K562 (cell line): ENCODE measurements around the gene CFAP97D2. TPM values are rescaled to one million over a fixed set of nuclear protein-coding genes. Genes with fewer than 3 reads are reported as not detected.
A peak's percentile ranks its signal among the peaks of the same experiment; 100 is the strongest.

Source experiments
- ATAC-seq: fragments of 200-7000 bp; cut with Tn5 transposase; 3 replicates; pipeline ENCODE4 v1.9.1; 2020; ENCODE audit warnings: moderate library complexity
- BruUV-seq: library from RNA; stranded (reverse); fragments of 400-500 nt; replicated peaks from 2 replicates; lab custom pipeline; 2021; lab: Mats Ljungman, UMichigan
- CTCF ChIA-PET: fragments of 300-600 bp; formaldehyde crosslinking; extraction: SDS; loops from one replicate; lab custom pipeline; 2021; ENCODE audit warnings: low intra/inter-chr PET ratio; lab: Yijun Ruan, JAX
- POLR2A ChIA-PET: fragments of 300-600, 350-650 bp; sonication (Branson Sonifier 250); formaldehyde crosslinking; extraction: SDS; loops from one replicate; lab custom pipeline; 2021; ENCODE audit warnings: antibody characterized with exemption, inconsistent platforms; lab: Yijun Ruan, JAX
- DNase-seq, 4 experiments: peaks; one replicate each; pipeline versions ENCODE4 v3.0.0 to v3.0.0-alpha.2; 2011 to 2018; ENCODE audit warnings: low spot score in 3 of 4, mixed read lengths in 3 of 4; ENCODE audit errors: extremely low read depth in 1 of 4
- FAIRE-seq: peaks from 2 replicates; lab custom pipeline; 2011; peaks lifted over from hg19 to GRCh38; lab: Jason Lieb, UNC
- H2AFZ ChIP-seq: 2 replicates; pipeline ENCODE4 v1.6.0; 2011; ENCODE audit warnings: low read depth, low read length, control low read depth, inconsistent platforms
- H3K27ac ChIP-seq: fragments of 200-600 bp; 3 replicates; pipeline ENCODE4 v1.8.0; 2011; ENCODE audit warnings: low read depth, mild to moderate bottlenecking, control low read depth, inconsistent platforms, low read length, moderate library complexity, mixed read lengths; ENCODE audit errors: extremely low read depth
- H3K27me3 ChIP-seq, 2 experiments: fragments of 300-600 bp in 1 of 2; 2 replicates in 1 of 2; 3 replicates in 1 of 2; pipeline versions ENCODE4 v1.6.0 to v1.8.0; 2011; ENCODE audit warnings: inconsistent platforms in 2 of 2, low read length in 2 of 2, mild to moderate bottlenecking in 1 of 2, mixed read lengths in 1 of 2, moderate library complexity in 1 of 2; ENCODE audit not compliant: control insufficient read depth in 2 of 2, insufficient read depth in 2 of 2
- H3K36me3 ChIP-seq: fragments of 300-600 bp; 3 replicates; pipeline ENCODE4 v1.8.0; 2011; ENCODE audit warnings: mild to moderate bottlenecking, low read length, inconsistent platforms; ENCODE audit not compliant: control insufficient read depth, insufficient read depth
- H3K4me1 ChIP-seq, 2 experiments: fragments of 200-600 bp in 1 of 2; replicated peaks in 1 of 2; 2 replicates in 1 of 2; 3 replicates in 1 of 2; pipeline versions ENCODE4 v1.5.1 to v1.8.0; 2011; ENCODE audit warnings: inconsistent platforms in 2 of 2, low read length in 2 of 2, mild to moderate bottlenecking in 1 of 2, mixed read lengths in 1 of 2, moderate library complexity in 1 of 2; ENCODE audit not compliant: control insufficient read depth in 2 of 2, insufficient read depth in 2 of 2
- H3K4me2 ChIP-seq: 2 replicates; pipeline ENCODE4 v1.6.1; 2011; ENCODE audit warnings: low read length, control low read depth, inconsistent platforms, mixed read lengths; ENCODE audit not compliant: insufficient read depth
- H3K4me3 ChIP-seq: fragments of 200-600 bp; sonication (generic), shearing (Covaris generic); 2 replicates; pipeline ENCODE4 v1.5.1; 2016; ENCODE audit warnings: control low read depth, inconsistent platforms
- H3K79me2 ChIP-seq: fragments of 200-600 bp; 3 replicates; pipeline ENCODE4 v1.8.0; 2011; ENCODE audit warnings: low read length, inconsistent platforms; ENCODE audit not compliant: control insufficient read depth, insufficient read depth
- H3K9ac ChIP-seq, 2 experiments: 2 replicates each; pipeline versions ENCODE4 v1.6.0 to v1.6.1; 2011; ENCODE audit warnings: low read depth in 2 of 2, low read length in 2 of 2, control low read depth in 1 of 2, inconsistent platforms in 1 of 2, mild to moderate bottlenecking in 1 of 2, mixed read lengths in 1 of 2; ENCODE audit not compliant: insufficient read depth in 1 of 2
- H3K9me1 ChIP-seq: one replicate; pipeline ENCODE4 v1.6.0; 2011; ENCODE audit warnings: inconsistent platforms, mild to moderate bottlenecking, low read length, moderate library complexity; ENCODE audit not compliant: control insufficient read depth, insufficient read depth
- H3K9me3 ChIP-seq: replicated peaks from 2 replicates; pipeline ENCODE4 v1.5.1; 2011; ENCODE audit warnings: low read depth, low read length, inconsistent platforms; ENCODE audit not compliant: control insufficient read depth, insufficient read depth
- H4K20me1 ChIP-seq: replicated peaks from 2 replicates; pipeline ENCODE4 v1.6.1; 2011; ENCODE audit warnings: low read length, inconsistent platforms, mixed read lengths; ENCODE audit not compliant: control insufficient read depth, insufficient read depth
- POLR2A ChIP-seq: fragments of 450-650 bp; conservative IDR thresholded peaks from 2 replicates; pipeline ENCODE4 v1.6.1; 2016
- ZNF263 ChIP-seq: sonication (generic); formaldehyde crosslinking; IDR thresholded peaks from 2 replicates; pipeline ENCODE4 v1.8.0; 2022; ENCODE audit warnings: mild to moderate bottlenecking, missing genetic modification reagents, borderline replicate concordance
- WGBS: fragments of 100-300 bp; shearing (Covaris generic); methylation state at CpG from one replicate; pipeline ENCODE4 v1.1.6; 2016; ENCODE audit warnings: low coverage, mixed read lengths; ENCODE audit not compliant: insufficient coverage; ENCODE audit errors: missing lambda C conversion rate; 5-methylcytosine and 5-hydroxymethylcytosine counted together
- in situ Hi-C: fragments of 300-500 bp; cut with MboI; formaldehyde crosslinking; loops from 4 replicates; pipeline ENCODE4 v1.15.0; 2018; ENCODE audit warnings: inconsistent platforms, mixed read lengths
- intact Hi-C: fragments of 100-400 bp; cut with micrococcal nuclease; formaldehyde crosslinking; loops from 2 replicates; pipeline ENCODE4 v1.14.2; 2022
- polyA plus RNA-seq, 8 experiments: library from polyadenylated mRNA; depleted of rRNA in 4 of 8; stranded (reverse) in 5 of 8; unstranded in 3 of 8; fragments of >200 nt; fragmentation: Nextera tagmentation in 2 of 8; fragmentation: Illumina TruSeq in 1 of 8; extraction: Ambion mirVana in 2 of 8; extraction: Trizol in 1 of 8; gene quantifications; 2 replicates each; pipeline versions ENCODE4 v1.2.1 to v1.2.3, GENCODE V29; 2011 to 2014; ENCODE audit warnings: inconsistent platforms in 1 of 8, missing spikeins in 1 of 8
- total RNA-seq, 7 experiments: library from RNA; depleted of rRNA in 6 of 7; stranded (reverse); fragments of >200 nt in 6 of 7; fragmentation: Illumina TruSeq in 2 of 7; extraction: Trizol in 2 of 7; gene quantifications; 2 replicates each; pipeline versions ENCODE4 v1.2.1 to v1.2.3, GENCODE V29; 2011 to 2021; ENCODE audit warnings: low replicate concordance in 1 of 7
- TF ChIP-seq, protein P1 (sequence below), 2 experiments: fragments of 150-350 bp in 1 of 2; IDR thresholded peaks; 2 replicates each; pipeline ENCODE4 v1.6.1; 2012 to 2016; ENCODE audit warnings: low read depth in 2 of 2, low read length in 2 of 2, mild to moderate bottlenecking in 1 of 2, moderate library complexity in 1 of 2
- TF ChIP-seq, protein P2 (sequence below), 2 experiments: IDR thresholded peaks; 2 replicates each; pipeline ENCODE4 v1.6.1; 2011; ENCODE audit warnings: borderline replicate concordance in 1 of 2, control low read depth in 1 of 2, low read depth in 1 of 2, low read length in 1 of 2, mild to moderate bottlenecking in 1 of 2, mixed read lengths in 1 of 2, moderate library complexity in 1 of 2; ENCODE audit not compliant: insufficient read depth in 1 of 2, insufficient read length in 1 of 2, poor library complexity in 1 of 2, severe bottlenecking in 1 of 2; ENCODE audit errors: extremely low read depth in 1 of 2

The CFAP97D2 gene
- total and polyA plus RNA-seq, 9 of the 15 experiments (the other 6 are each of a cell fraction or from before 2014, with no cell fraction given) = not detected

DNA sequence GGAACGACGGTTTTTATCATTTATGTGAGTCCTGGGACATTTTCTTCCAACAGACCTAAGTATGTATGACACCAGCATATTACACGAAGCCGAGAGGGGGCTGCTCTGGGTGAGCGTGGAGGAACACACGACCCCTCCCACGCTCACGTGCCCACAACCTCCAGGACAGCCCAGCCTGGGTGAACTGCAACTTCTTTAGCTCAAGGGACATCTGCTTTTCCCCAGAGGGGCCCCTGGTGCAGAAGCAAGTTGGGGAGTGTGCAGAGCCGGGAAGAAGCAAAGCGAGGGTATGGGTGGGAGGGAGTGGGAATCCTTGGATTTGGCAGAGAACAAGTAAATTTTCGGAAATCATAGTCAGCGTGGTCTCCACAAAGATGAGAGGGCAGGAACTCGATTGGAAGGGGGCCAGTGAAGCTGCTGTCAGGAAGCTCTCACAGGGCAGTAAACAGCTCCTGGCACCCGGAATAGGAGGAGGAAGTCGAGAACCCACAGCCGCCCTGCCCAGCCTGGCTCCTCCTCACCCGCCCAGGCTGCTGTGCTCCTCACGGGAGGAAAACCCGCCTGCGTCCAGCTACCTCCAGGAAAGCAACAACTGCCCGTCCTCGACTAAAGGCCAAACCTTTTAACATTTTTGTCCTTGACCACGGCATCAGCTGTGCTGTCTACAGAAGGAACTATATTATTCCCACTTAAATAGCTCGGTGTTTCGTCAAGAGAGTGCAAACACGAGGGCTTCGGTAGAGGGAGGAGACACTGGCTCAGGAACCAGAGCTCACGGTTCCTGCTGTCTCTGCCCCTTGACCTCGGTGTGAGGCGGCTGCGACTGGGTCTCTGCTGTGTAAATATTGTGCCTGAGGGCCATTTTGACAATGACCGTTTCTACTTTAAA lies 17.2 kb upstream of the CFAP97D2 start:
- WGBS = 10% methylated on average over 23 of the region's 32 CpGs
- TF ChIP-seq, protein P1, sequence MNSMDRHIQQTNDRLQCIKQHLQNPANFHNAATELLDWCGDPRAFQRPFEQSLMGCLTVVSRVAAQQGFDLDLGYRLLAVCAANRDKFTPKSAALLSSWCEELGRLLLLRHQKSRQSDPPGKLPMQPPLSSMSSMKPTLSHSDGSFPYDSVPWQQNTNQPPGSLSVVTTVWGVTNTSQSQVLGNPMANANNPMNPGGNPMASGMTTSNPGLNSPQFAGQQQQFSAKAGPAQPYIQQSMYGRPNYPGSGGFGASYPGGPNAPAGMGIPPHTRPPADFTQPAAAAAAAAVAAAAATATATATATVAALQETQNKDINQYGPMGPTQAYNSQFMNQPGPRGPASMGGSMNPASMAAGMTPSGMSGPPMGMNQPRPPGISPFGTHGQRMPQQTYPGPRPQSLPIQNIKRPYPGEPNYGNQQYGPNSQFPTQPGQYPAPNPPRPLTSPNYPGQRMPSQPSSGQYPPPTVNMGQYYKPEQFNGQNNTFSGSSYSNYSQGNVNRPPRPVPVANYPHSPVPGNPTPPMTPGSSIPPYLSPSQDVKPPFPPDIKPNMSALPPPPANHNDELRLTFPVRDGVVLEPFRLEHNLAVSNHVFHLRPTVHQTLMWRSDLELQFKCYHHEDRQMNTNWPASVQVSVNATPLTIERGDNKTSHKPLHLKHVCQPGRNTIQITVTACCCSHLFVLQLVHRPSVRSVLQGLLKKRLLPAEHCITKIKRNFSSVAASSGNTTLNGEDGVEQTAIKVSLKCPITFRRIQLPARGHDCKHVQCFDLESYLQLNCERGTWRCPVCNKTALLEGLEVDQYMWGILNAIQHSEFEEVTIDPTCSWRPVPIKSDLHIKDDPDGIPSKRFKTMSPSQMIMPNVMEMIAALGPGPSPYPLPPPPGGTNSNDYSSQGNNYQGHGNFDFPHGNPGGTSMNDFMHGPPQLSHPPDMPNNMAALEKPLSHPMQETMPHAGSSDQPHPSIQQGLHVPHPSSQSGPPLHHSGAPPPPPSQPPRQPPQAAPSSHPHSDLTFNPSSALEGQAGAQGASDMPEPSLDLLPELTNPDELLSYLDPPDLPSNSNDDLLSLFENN (IDR thresholded peaks at IDR 0.05; ENCODE audit: low read depth in 2 of 2, low read length in 2 of 2) = no peak
- TF ChIP-seq ZNF263 (CRISPR knock-in tag) = peak; percentile 15; the same call in 1 of the 2 replicates
- no peak for TF ChIP-seq POLR2A
- TF ChIP-seq, protein P2, sequence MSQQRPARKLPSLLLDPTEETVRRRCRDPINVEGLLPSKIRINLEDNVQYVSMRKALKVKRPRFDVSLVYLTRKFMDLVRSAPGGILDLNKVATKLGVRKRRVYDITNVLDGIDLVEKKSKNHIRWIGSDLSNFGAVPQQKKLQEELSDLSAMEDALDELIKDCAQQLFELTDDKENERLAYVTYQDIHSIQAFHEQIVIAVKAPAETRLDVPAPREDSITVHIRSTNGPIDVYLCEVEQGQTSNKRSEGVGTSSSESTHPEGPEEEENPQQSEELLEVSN (IDR thresholded peaks at IDR 0.05; ENCODE audit: borderline replicate concordance in 1 of 2, extremely low read depth in 1 of 2, insufficient read depth in 1 of 2, insufficient read length in 1 of 2, low read depth in 1 of 2, low read length in 1 of 2, poor library complexity in 1 of 2, severe bottlenecking in 1 of 2) = peak in 1 of 2 experiments; percentile 25
- Histone ChIP-seq H3K9ac (no peak overlapping the region), H3K9me3 (no peaks in the 10 kb centered on the region), H3K79me2 (no peaks in the 10 kb centered on the region), H3K27ac (no peak overlapping the region), H3K27me3 (peaks cover 24 to 57% of the 10 kb centered on the region in 2 experiments), H3K4me1 (peaks cover 0 to 17% of the 10 kb centered on the region in 2 experiments; a peak in 2 of 5 replicates), H3K36me3 (no peaks in the 10 kb centered on the region), H3K4me3 (no peak overlapping the region), H3K9me1 (no peaks in the 10 kb centered on the region), H2AFZ (no peak overlapping the region), H3K4me2 (no peak overlapping the region), H4K20me1 (no peaks in the 10 kb centered on the region)
- intact Hi-C loops (no loop called here), in situ Hi-C loops (no loop called here)
- no TSS peak for BruUV-seq
- no peak for FAIRE-seq
- POLR2A ChIA-PET = no interaction called here
- ATAC-seq = peak; percentile 32; the same call in 1 of the 3 replicates
- DNase-seq = no peak
- CTCF ChIA-PET = no interaction called here
